ENCODE data around the gene CMPK1.

The CMPK1 gene

DNA sequence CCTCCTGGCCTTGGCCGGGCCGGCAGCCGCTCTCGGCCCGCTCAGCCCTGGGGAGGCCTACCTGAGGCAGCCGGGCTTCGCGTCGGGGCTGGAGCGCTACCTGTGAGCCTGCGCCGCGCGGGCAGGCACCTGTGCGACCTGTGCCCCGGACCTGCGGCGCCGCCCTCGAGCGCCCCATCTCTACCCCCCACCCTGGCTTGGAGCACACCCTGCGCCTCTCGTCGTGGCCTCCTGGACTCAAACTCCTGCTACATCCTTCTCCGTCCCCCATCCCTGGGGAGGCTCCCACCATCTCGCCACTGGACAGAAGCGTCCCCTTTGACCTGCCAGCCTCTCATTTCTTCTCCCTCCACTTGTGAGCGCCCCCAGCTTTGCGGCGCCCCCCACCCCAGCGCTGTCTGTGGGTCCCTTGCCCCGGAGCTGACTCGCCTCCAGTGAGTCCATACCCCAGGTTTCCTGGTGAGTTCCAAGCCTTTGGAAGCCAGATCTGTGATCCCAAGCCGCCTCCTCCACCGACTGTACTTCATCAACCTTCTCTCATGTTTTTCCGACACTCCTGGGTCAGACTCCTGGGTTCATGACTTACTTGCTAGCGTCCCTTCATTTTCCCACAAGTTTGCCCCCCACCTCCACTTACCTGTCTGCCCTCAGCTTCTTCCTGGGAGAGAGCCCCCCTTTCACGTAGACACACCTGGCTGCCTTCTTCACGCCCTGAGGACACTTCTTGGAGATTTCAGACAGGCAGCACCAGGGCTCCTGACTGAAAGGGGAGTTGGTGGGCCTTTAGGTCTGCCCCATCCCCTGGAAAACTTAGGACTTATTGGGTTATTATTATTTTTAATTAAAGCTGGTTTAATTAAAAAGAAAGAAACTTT, 83.8 kb downstream of the CMPK1 start:
- H3K79me2 ChIP-seq (ENCODE audit: low read length): no peaks in the 10 kb centered on the region

DNA sequence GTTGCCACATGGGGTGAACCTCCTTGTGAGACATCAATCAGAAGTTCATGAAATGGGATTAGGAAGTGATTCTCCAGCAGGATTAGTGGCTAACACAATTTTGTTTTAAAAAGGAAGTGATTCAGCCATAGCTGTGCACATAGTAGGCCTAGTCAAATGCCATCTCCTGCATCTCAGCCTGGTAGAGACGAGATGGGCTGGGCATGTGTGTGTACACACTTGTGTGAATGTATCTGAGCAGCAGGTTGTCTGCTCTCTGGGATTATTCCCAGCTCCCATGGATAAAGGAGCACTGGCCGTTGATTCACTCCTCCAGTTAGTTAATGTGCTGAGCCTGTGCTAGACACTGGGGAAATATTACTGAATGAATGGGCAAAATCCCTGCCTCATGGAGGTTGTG, 84.5 kb downstream of the CMPK1 start:
- no peak overlapping the region for H2AFZ ChIP-seq (ENCODE audit: low read depth, low read length)
- no peaks in the 10 kb centered on the region for H3K36me3 ChIP-seq (replicated peaks; ENCODE audit: low read depth, low read length)
- no peaks in the 10 kb centered on the region for H3K27me3 ChIP-seq (ENCODE audit: low read depth, low read length)
- H3K4me1 ChIP-seq (ENCODE audit: low read length): no peaks in the 10 kb centered on the region
- no peaks in the 10 kb centered on the region for H3K9me3 ChIP-seq (ENCODE audit: insufficient read depth, low read length)
- H3K27ac ChIP-seq (ENCODE audit: low read length): no peak overlapping the region
- H3K79me2 ChIP-seq (ENCODE audit: low read length): no peaks in the 10 kb centered on the region
- no peak overlapping the region for H3K4me2 ChIP-seq (ENCODE audit: low read length)
- no peaks in the 10 kb centered on the region for H4K20me1 ChIP-seq (ENCODE audit: insufficient read depth, low read length)
- H3K9ac ChIP-seq (ENCODE audit: low read length): no peak overlapping the region
- H3K4me3 ChIP-seq (ENCODE audit: low read length): no peak overlapping the region
- TF ChIP-seq EZH2phosphoT487 (IDR thresholded peaks at IDR 0.05; ENCODE audit: low read depth): no peak
- TF ChIP-seq, protein P1, sequence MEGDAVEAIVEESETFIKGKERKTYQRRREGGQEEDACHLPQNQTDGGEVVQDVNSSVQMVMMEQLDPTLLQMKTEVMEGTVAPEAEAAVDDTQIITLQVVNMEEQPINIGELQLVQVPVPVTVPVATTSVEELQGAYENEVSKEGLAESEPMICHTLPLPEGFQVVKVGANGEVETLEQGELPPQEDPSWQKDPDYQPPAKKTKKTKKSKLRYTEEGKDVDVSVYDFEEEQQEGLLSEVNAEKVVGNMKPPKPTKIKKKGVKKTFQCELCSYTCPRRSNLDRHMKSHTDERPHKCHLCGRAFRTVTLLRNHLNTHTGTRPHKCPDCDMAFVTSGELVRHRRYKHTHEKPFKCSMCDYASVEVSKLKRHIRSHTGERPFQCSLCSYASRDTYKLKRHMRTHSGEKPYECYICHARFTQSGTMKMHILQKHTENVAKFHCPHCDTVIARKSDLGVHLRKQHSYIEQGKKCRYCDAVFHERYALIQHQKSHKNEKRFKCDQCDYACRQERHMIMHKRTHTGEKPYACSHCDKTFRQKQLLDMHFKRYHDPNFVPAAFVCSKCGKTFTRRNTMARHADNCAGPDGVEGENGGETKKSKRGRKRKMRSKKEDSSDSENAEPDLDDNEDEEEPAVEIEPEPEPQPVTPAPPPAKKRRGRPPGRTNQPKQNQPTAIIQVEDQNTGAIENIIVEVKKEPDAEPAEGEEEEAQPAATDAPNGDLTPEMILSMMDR (IDR thresholded peaks at IDR 0.05; ENCODE audit: low read depth, low read length): no peak

More for the DNA sequence above, 83.8 kb downstream of the CMPK1 start:
- Histone ChIP-seq H3K9me3 (ENCODE audit: insufficient read depth, low read length) (no peaks in the 10 kb centered on the region), H3K27me3 (ENCODE audit: low read depth, low read length) (no peaks in the 10 kb centered on the region), H2AFZ (ENCODE audit: low read depth, low read length) (no peak overlapping the region), H3K4me2 (ENCODE audit: low read length) (no peak overlapping the region), H3K4me1 (ENCODE audit: low read length) (no peaks in the 10 kb centered on the region), H4K20me1 (ENCODE audit: insufficient read depth, low read length) (no peaks in the 10 kb centered on the region), H3K36me3 (replicated peaks; ENCODE audit: low read depth, low read length) (no peaks in the 10 kb centered on the region), H3K4me3 (ENCODE audit: low read length) (no peak overlapping the region), H3K9ac (ENCODE audit: low read length) (no peak overlapping the region), H3K27ac (ENCODE audit: low read length) (no peak overlapping the region)
- TF ChIP-seq, protein P1 (IDR thresholded peaks at IDR 0.05; ENCODE audit: low read depth, low read length): no peak
- no peak for TF ChIP-seq EZH2phosphoT487 (IDR thresholded peaks at IDR 0.05; ENCODE audit: low read depth)

DNA sequence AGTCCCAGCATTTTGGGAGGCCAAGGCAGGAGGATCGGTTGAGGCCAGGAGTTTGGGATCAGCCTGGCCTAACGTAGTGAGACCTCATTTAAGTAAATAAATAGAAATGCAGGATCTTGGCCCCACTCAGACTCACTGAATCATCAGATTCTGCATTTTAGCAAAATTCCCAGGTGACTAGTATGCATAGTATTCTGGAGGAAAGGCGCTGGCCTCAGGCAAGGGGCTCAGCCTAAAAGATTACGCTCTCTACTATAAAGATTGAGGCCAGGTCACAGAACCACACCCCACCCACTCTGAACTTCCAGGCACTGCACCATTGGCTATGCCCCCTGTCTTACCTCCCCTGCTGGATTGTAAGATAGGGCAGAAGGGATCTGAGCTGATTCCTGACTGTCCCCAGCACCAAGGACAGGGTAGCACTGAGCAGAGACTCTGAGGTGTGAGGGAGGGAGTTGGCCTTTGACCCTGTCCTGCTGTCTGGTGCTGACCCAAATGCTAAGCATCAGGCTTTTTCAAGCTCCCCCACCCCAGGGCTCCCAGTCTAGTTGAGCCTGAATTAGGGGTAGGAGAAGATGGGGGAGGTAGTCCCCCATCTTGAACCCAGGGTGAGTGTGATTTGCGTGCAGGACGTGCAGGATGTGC, 85.2 kb downstream of the CMPK1 start:
- H4K20me1 ChIP-seq (ENCODE audit: insufficient read depth, low read length): no peaks in the 10 kb centered on the region
- no peak overlapping the region for H3K27ac ChIP-seq (ENCODE audit: low read length)
- H3K4me1 ChIP-seq (ENCODE audit: low read length): no peaks in the 10 kb centered on the region
- no peaks in the 10 kb centered on the region for H3K27me3 ChIP-seq (ENCODE audit: low read depth, low read length)
- no peak overlapping the region for H3K4me3 ChIP-seq (ENCODE audit: low read length)
- no peaks in the 10 kb centered on the region for H3K36me3 ChIP-seq (replicated peaks; ENCODE audit: low read depth, low read length)
- no peak overlapping the region for H3K4me2 ChIP-seq (ENCODE audit: low read length)
- H2AFZ ChIP-seq (ENCODE audit: low read depth, low read length): no peak overlapping the region
- TF ChIP-seq EZH2phosphoT487 (IDR thresholded peaks at IDR 0.05; ENCODE audit: low read depth): no peak
- TF ChIP-seq, protein P1 (IDR thresholded peaks at IDR 0.05; ENCODE audit: low read depth, low read length): no peak
- H3K79me2 ChIP-seq (ENCODE audit: low read length): no peaks in the 10 kb centered on the region
- no peaks in the 10 kb centered on the region for H3K9me3 ChIP-seq (ENCODE audit: insufficient read depth, low read length)
- no peak overlapping the region for H3K9ac ChIP-seq (ENCODE audit: low read length)

DNA sequence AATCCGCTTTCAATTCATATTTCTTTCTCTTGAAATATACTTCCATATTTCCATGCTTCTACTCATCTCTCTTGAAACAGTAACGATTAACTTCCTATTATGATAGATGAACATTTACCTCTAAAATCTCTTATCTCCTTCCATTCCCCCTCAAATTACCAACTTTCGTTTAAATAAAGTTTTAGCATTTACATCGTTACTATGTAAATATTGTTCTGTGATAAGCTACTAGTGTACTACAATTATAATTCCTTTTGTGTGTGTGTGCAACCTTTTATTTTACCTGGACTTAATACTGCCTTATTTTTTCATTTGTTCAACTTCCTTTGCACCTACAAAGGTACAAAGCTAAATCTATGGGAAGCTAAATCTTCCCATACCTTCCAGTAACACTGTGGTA, 87.0 kb downstream of the CMPK1 start:
- Histone ChIP-seq H3K4me1 (ENCODE audit: low read length) (no peaks in the 10 kb centered on the region), H3K36me3 (replicated peaks; ENCODE audit: low read depth, low read length) (no peaks in the 10 kb centered on the region), H2AFZ (ENCODE audit: low read depth, low read length) (no peak overlapping the region), H3K9me3 (ENCODE audit: insufficient read depth, low read length) (no peaks in the 10 kb centered on the region), H4K20me1 (ENCODE audit: insufficient read depth, low read length) (no peaks in the 10 kb centered on the region), H3K79me2 (ENCODE audit: low read length) (no peaks in the 10 kb centered on the region), H3K27ac (ENCODE audit: low read length) (no peak overlapping the region), H3K4me3 (ENCODE audit: low read length) (no peak overlapping the region), H3K27me3 (ENCODE audit: low read depth, low read length) (no peaks in the 10 kb centered on the region), H3K4me2 (ENCODE audit: low read length) (no peak overlapping the region), H3K9ac (ENCODE audit: low read length) (no peak overlapping the region)
- no peak for TF ChIP-seq EZH2phosphoT487 (IDR thresholded peaks at IDR 0.05; ENCODE audit: low read depth)
- TF ChIP-seq, protein P1 (IDR thresholded peaks at IDR 0.05; ENCODE audit: low read depth, low read length): no peak

Data from OCI-LY3 (cell line).